ENCODE measurements around the gene VSTM4.

The VSTM4 gene

DNA sequence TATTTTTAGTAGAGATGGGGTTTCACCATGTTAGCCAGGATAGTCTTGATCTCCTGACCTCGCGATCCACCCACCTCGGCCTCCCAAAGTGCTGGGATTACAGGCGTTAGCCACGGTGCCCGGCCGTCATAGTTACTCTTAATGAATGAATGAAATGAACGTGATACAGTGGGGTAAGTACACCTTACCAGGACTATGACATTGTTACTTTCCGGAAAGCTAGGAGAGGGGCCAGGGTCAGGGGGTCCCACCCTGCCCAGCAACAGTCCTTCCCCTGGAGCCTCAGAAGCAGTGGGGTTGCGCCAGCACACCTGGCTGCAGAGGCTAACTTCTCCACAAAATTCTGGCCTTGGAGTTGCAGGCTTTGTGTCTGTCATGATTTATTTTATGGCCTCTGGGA, 21.4 kb downstream of the VSTM4 start:
- H3K4me3 Mint-ChIP-seq = no peak overlapping the region
- H3K4me1 Mint-ChIP-seq = no peaks in the 10 kb centered on the region
- H3K27ac Mint-ChIP-seq = no peak overlapping the region
- peaks cover 2% of the 10 kb centered on the region for H3K27me3 Mint-ChIP-seq
- no peaks in the 10 kb centered on the region for H3K36me3 Mint-ChIP-seq
- no peaks in the 10 kb centered on the region for H3K9me3 Mint-ChIP-seq

DNA sequence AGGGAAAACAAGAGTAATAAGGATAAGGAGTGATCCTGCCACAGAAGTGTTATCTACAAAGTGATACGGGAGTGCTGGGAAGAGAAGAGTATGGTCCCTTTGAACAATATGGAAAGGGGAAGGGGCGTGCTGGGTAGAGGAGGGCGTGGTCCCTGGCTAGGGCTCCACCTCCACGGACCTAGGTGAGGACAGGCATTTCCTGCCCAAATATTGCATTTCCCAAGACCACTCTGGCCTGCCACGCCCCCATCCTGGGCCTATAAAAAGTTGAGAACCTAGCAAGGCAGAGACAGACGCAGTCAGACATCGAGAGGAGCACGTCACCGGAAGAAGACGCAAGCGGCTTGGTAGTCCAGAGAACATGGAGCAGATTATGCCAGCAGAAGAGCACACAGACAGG, 22.8 kb downstream of the VSTM4 start:
- H3K36me3 Mint-ChIP-seq = no peaks in the 10 kb centered on the region
- H3K27me3 Mint-ChIP-seq = no peaks in the 10 kb centered on the region
- no peaks in the 10 kb centered on the region for H3K4me1 Mint-ChIP-seq
- H3K9me3 Mint-ChIP-seq = peaks cover under 1% of the 10 kb centered on the region
- H3K4me3 Mint-ChIP-seq = no peak overlapping the region
- H3K27ac Mint-ChIP-seq = no peak overlapping the region

DNA sequence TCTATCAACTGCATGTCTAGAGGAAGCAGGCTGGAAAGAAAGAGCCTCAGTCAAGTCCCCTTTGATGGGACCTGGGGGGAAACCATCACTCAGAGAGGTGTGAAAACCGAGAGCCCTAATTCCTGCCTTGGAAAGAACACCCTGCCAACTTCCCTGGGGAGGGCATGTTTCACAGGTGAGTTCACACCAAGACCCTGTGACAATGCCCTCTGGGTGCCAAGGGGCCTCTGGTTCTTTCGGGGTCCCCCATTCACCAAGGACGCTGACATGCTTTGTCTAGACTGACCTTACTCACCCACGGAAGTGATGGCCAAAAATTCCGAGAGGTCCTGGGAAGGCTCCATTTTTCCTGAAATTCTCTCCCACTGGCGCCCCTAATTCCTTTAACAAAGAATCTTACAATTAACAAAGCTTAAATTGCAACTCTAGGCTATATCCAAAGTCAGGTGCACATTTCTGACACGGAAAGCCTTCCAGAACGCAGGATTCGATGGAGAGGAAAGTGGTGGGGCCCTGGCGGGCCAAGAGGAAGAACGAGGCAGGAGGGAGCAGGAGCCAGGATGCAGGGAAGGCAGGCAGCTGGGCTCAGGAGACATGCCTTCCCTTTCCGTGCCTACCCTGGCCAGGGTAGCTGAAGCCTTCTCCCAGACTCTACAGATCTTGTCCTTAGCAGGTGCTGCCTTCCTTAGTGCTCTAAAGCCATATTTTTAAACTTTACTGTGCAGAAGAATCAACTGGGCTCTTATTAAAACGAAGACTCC, 23.7 kb downstream of the VSTM4 start:
- Mint-ChIP-seq H3K36me3 (no peaks in the 10 kb centered on the region), H3K27me3 (no peaks in the 10 kb centered on the region), H3K27ac (no peak overlapping the region), H3K4me3 (no peak overlapping the region), H3K9me3 (peaks cover 6% of the 10 kb centered on the region), H3K4me1 (no peaks in the 10 kb centered on the region)

DNA sequence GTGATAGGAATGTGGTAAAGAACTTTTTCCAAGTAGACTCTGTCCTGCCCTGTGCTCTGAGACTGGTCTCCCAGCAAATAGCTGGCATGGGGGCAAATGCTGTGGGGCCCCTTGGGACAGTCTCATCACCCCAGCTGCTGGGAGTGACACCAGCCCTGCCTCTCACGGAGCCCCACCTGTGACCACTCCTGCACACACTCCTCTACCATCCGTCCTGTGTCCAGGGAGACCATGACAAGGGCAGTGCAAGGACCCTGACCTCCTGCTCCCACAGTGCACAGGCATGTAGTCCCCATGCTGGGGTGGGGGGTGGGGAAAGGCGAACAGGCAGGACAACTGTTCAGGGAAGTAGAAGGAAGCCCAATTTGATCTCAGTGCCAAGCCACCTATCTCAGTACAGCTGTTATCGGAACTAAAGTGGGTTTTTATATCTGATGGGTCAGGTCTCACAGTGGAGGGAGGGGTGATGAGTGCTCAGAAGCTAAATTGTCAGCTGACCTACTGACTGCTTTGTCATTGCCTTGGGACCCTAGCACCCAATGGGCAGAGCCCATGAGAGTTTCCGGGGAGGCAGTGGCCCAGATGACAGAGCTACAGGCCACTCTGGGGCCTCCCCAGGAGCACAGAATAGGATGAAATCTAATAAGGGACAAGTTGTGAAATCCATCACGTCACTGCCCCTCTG, 24.5 kb downstream of the VSTM4 start:
- no peaks in the 10 kb centered on the region for H3K36me3 Mint-ChIP-seq
- peaks cover 6% of the 10 kb centered on the region for H3K9me3 Mint-ChIP-seq

DNA sequence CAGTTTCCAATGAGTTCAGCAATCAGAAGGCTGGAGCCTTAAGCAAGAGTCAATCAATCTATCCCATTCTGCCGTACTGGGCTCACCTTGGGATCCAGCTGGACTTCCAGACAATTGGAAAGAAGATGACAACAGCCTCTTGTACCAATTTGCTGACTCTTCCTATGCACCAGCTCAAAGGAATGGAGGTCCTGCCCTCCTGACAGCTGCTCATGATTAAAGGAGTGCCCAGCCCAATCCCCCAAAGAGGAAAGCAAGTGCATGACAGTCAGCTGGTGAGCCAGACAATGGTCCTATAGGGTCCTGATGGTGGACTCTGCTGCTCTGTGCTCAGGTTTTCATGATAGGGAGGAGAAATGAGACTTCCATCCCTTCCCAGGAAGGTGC, 25.1 kb downstream of the VSTM4 start:
- no peak overlapping the region for H3K4me3 Mint-ChIP-seq
- no peaks in the 10 kb centered on the region for H3K4me1 Mint-ChIP-seq
- no peaks in the 10 kb centered on the region for H3K36me3 Mint-ChIP-seq
- H3K27ac Mint-ChIP-seq = no peak overlapping the region
- peaks cover 6% of the 10 kb centered on the region for H3K9me3 Mint-ChIP-seq
- no peaks in the 10 kb centered on the region for H3K27me3 Mint-ChIP-seq

More for the DNA sequence above, 24.5 kb downstream of the VSTM4 start:
- Mint-ChIP-seq H3K4me3 (no peak overlapping the region), H3K4me1 (no peaks in the 10 kb centered on the region), H3K27me3 (no peaks in the 10 kb centered on the region), H3K27ac (no peak overlapping the region)

DNA sequence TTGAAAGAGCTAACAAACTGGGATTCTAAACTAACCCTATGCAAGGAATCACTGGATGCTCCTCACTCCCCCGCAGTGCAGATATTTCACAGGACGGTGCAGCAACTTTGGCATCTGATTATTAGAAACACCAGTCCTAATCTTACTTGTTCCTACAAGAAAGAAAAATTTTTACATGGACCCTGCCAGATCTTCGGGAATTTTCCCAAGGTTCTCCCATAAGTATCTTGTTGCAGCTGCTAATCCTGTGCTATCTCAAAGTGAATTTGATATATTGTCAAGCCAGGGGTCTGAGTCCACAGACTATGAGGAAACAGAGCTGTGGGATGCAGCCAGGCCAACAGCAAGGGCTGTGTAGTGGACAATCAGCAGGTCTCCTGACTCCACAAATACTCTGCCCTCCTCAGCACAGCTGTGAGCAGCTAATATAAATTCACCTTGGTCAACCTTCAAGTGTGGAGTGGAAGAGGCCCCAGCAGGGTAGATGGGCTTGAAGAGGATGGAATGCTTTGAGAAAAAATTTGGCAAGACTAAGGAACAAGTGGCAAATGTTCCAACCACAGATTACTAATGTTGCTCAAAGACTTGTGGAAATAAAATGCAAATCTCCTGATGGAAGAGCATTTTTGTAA, 25.6 kb downstream of the VSTM4 start:
- H3K27me3 Mint-ChIP-seq = no peaks in the 10 kb centered on the region
- H3K27ac Mint-ChIP-seq = no peak overlapping the region
- H3K9me3 Mint-ChIP-seq = peaks cover 6% of the 10 kb centered on the region
- H3K36me3 Mint-ChIP-seq = no peaks in the 10 kb centered on the region
- H3K4me3 Mint-ChIP-seq = no peak overlapping the region
- H3K4me1 Mint-ChIP-seq = no peaks in the 10 kb centered on the region

DNA sequence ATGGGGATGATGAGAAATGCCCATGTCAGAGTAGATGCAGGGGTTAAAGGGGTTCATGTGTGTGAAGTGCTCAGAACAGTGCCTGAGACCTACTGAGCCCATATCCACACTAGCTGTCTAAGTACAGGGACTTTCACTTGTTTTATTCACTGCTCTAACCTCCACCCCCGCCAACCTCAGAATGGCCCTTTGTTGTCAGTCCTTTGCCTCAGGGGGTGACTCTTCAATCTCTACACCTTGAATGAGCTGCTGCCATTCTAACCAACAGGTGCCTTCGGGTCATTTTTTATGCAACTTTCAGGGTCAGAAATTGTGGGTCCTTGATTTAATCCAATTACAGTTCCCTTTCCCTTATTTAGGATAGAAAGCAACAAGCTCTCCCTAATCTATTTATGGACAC, 26.2 kb downstream of the VSTM4 start:
- Mint-ChIP-seq H3K9me3 (peaks cover 6% of the 10 kb centered on the region), H3K27ac (no peak overlapping the region), H3K4me1 (no peaks in the 10 kb centered on the region), H3K36me3 (no peaks in the 10 kb centered on the region), H3K4me3 (no peak overlapping the region), H3K27me3 (no peaks in the 10 kb centered on the region)

DNA sequence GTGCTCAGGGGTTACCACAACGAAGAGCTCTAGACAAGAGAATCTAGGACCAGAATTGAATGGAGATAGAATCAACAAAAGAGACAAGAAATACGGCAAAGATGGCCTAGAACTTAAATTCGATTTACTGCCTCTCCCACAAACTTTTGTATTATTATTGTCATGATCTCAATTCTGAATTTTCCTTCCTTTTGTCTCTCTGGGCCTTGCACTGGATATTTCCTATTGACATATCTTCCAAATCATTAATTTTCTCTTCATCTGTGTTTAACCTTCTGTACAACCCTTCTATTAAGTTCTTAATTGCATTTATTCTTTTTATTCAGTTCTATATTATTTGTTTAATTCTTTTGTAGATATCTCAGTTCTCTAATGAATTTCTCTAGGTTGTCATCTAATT, 28.4 kb downstream of the VSTM4 start:
- Mint-ChIP-seq H3K27me3 (no peaks in the 10 kb centered on the region), H3K9me3 (peaks cover 6% of the 10 kb centered on the region), H3K4me3 (no peak overlapping the region), H3K4me1 (no peaks in the 10 kb centered on the region), H3K27ac (no peak overlapping the region), H3K36me3 (no peaks in the 10 kb centered on the region)

DNA sequence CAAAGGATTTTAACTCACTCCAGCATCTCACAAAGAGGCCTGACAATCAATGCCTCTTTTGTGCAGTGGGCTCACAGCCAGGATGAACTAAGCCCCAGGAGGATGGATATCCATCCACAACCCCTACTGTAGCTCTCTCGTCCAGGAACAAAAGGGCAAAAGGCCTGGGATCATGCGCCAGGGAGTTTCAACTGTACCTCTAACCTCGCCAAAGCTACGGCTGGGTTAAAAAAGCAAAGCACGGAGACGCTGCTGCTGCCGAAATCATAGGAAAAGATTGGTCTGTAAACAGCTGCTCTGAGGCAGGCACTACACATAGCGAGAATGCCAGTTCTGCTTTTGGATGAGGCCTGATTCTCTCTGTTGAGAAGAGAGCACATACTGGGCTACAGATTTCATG, 32.1 kb downstream of the VSTM4 start:
- no peaks in the 10 kb centered on the region for H3K36me3 Mint-ChIP-seq
- H3K4me3 Mint-ChIP-seq = no peak overlapping the region
- H3K9me3 Mint-ChIP-seq = peaks cover 6% of the 10 kb centered on the region
- no peak overlapping the region for H3K27ac Mint-ChIP-seq
- H3K4me1 Mint-ChIP-seq = no peaks in the 10 kb centered on the region
- peaks cover 2% of the 10 kb centered on the region for H3K27me3 Mint-ChIP-seq

DNA sequence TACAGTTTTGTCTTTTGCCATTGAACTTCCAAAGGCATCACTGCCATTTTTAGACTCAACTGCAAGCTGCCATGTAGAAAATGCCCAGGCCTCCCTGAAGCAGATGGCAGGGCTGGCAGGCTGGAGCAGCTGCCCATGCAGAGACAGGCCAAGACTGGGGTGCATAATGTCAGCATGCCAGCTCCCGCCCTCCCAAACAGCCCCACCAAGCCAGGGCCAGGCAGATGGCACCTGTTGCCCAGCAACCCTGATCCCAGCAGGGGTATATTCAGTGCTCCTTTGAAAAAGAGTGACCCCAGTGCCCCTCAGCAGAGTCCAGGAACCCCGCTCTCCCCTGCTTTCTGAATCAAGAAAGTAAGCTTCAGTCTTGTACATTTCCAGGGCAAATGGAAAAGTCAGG, 32.6 kb downstream of the VSTM4 start:
- H3K27ac Mint-ChIP-seq = no peak overlapping the region
- H3K9me3 Mint-ChIP-seq = peaks cover 6% of the 10 kb centered on the region
- peaks cover 2% of the 10 kb centered on the region for H3K27me3 Mint-ChIP-seq
- H3K4me3 Mint-ChIP-seq = no peak overlapping the region
- no peaks in the 10 kb centered on the region for H3K36me3 Mint-ChIP-seq
- no peaks in the 10 kb centered on the region for H3K4me1 Mint-ChIP-seq

DNA sequence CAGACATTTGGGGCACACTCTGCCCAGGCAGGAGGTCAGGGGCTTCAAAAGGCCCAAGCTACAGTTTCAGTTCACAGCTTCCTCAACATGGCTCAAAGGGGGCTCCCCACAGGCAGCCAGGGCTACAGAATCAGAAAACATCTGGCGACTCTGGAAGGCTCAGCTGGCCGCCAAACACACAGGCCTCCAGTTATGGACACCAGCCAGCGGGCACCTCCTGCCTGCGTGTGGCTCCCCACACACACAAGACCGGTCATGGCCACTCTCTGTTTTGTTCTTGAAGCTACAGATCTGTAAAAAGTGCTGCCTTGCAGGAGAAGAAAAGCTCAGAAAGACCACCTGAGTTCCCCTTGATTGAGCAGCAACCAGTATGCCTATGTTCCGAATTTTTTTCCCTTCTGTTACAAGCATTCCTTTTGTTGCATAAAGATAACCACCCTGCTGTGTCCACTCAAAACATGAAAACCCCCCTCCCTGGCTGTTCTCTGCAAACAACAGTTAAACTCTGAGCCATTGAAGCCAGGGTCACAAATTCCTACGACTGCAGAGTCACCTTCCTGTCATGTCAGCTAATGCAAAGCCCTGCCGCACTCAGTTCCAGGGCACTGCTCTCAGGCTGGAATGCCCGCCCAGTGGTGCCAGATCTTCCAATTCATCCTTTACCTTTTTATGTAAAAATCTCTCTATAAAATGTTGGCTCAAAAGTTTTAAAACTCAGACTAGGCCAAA, 33.6 kb downstream of the VSTM4 start:
- H3K4me3 Mint-ChIP-seq = no peak overlapping the region
- H3K27ac Mint-ChIP-seq = no peak overlapping the region
- H3K27me3 Mint-ChIP-seq = peaks cover 4% of the 10 kb centered on the region
- no peaks in the 10 kb centered on the region for H3K4me1 Mint-ChIP-seq
- H3K36me3 Mint-ChIP-seq = no peaks in the 10 kb centered on the region
- H3K9me3 Mint-ChIP-seq = no peaks in the 10 kb centered on the region

DNA sequence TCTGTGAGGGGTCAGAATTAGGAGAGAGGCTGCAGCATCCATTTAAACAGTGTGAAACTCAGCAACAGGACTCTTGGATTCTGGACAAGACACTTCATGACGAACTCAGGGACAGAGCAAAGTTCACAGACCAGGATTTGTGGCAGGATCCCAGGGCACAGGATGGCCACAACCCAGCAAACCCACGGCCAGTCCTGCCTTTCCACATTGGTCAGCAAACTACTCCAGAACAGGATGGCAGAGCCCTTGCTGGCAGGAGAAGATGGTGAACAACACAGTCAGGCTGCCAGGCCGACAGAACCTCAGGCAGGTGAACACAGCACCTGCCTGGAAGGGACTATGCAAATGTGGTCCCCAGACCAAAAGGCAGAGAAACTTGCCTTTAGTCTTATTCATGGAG, 34.4 kb downstream of the VSTM4 start:
- Mint-ChIP-seq H3K27me3 (peaks cover 4% of the 10 kb centered on the region), H3K9me3 (no peaks in the 10 kb centered on the region), H3K36me3 (no peaks in the 10 kb centered on the region), H3K4me3 (no peak overlapping the region), H3K4me1 (no peaks in the 10 kb centered on the region), H3K27ac (no peak overlapping the region)

DNA sequence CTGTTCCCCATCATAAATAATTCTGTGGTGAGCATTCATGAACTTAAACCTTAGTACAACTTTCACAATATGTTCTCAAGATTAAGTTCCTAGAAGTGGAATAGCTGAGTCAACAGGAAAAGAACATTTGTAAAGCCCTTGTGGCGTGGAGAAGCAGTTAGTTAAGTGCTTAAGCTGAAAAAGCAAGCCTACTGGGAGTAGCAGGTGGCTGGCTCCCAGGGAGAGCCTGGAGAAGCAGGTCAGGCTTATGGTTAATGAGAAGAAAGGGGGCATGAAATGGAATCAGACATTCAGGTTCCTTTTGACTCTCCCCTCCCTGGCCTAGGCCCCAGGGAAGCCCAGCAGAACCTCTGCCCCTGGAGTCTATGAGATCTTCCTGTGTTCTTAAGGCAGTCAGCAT, 35.3 kb downstream of the VSTM4 start:
- H3K27ac Mint-ChIP-seq = no peak overlapping the region
- H3K4me1 Mint-ChIP-seq = no peaks in the 10 kb centered on the region
- peaks cover 9% of the 10 kb centered on the region for H3K27me3 Mint-ChIP-seq
- H3K4me3 Mint-ChIP-seq = no peak overlapping the region
- H3K36me3 Mint-ChIP-seq = no peaks in the 10 kb centered on the region
- H3K9me3 Mint-ChIP-seq = no peaks in the 10 kb centered on the region

DNA sequence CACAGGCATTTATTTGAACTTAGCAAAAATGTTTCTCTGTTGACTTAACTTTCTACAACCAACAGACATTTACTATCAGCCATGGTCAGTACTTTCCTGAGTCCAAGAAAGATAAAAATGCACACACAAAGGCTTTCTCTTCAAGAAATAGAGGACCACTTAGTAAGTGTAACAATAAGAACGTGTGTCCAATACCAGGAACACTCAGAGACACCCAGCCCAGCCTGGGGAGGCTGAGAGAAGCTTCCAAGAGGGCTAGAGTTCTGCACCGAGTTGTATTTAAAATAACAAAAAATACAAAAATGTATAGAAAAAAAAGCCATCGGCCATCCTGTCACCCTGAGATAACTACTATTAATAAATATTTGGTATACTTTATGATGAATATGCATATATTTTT, 35.8 kb downstream of the VSTM4 start:
- Mint-ChIP-seq H3K4me1 (no peaks in the 10 kb centered on the region), H3K36me3 (no peaks in the 10 kb centered on the region), H3K4me3 (no peak overlapping the region), H3K27ac (no peak overlapping the region), H3K27me3 (peaks cover 9% of the 10 kb centered on the region), H3K9me3 (no peaks in the 10 kb centered on the region)

DNA sequence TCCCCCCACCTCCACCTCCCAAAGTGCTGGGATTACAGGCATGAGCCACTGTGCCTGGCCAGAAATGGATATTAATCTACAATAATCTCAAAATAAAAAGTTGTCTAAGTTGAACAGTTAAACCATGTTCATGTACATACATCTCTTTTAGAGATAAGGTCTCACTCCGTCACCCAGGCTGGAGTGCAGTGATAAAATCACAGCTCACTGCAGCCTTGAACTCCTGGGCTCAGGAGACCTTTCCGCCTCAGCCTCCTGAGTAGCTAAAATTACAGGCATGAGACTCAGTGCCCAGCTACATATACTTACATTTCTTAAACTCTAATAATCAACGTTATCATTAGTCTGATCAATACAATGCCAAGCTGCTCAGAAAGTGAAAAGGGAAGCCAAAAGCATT, 36.2 kb downstream of the VSTM4 start:
- Mint-ChIP-seq H3K36me3 (no peaks in the 10 kb centered on the region), H3K27ac (no peak overlapping the region), H3K9me3 (no peaks in the 10 kb centered on the region), H3K4me1 (no peaks in the 10 kb centered on the region), H3K27me3 (peaks cover 9% of the 10 kb centered on the region), H3K4me3 (no peak overlapping the region)

DNA sequence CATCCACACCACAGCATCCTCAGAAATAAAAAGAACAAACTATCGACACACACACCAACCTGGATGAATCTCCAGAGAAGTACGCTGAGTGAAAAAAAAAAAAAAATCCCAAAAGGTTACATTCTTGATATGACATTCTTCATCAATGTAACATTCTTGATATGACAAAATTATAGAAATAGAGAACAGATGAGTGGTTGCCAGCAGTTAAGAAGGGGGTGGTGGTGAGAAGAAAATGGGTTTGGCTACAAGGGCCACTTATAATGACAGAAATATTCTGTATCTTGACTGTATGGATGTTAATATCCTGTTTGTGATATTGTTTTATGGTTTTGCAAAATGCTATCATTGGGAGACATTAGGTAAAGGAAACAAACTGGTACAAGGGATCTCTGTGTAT, 36.9 kb downstream of the VSTM4 start:
- Mint-ChIP-seq H3K9me3 (no peaks in the 10 kb centered on the region), H3K4me1 (no peaks in the 10 kb centered on the region), H3K27ac (no peak overlapping the region), H3K27me3 (peaks cover 9% of the 10 kb centered on the region), H3K4me3 (no peak overlapping the region), H3K36me3 (no peaks in the 10 kb centered on the region)

All from activated naive CD4-positive, alpha-beta T cell treated with anti-CD3 and anti-CD28 coated beads, Interleukin-2, amount 50 U/mL, for 24 hours (primary cell).